Sigmoid colon (tissue), 4 donors: ENCODE data around the gene MCM3.

Source experiments
- POLR2A ChIP-seq, 2 donors: fragments of 450-650 bp; IDR thresholded peaks; one replicate each; pipeline ENCODE4 v1.6.1; 2016; ENCODE audit warnings: antibody characterized with exemption in 2 of 2, mild to moderate bottlenecking in 2 of 2, moderate library complexity in 2 of 2
- POLR2AphosphoS5 ChIP-seq, 4 donors: sonication (generic); formaldehyde crosslinking; IDR thresholded peaks; one replicate each; pipeline ENCODE4 v1.6.1; 2017; ENCODE audit warnings: antibody characterized with exemption in 4 of 4
- TF ChIP-seq, protein P1 (sequence below), 4 experiments: fragments of 450-650 bp in 3 of 4; fragments of 200-600 bp in 1 of 4; IDR thresholded peaks; one replicate each; pipeline ENCODE4 v1.5.1; 2016 to 2019; ENCODE audit warnings: antibody characterized with exemption in 4 of 4, mild to moderate bottlenecking in 3 of 4, moderate library complexity in 2 of 4

DNA sequence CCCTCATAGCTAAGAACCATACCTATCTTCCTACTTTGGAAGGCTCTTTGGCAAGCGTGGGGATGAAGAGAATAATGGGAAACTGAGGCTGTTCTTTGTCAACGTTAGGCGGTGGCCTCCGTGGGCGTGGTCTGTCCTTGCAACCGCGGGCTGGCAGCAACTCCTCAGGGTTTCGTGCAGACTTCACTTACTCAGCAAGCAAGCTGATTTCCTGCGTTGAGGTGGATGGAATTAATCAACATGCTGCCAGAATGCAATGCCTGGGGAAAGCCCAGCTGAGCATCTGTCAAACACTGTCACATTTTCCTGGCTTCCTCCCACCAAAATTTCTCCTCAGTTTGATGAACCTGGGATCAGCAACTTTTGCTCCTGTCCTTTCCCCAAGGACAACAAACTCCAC is 31.0 kb downstream of the MCM3 start:
- TF ChIP-seq, protein P1, sequence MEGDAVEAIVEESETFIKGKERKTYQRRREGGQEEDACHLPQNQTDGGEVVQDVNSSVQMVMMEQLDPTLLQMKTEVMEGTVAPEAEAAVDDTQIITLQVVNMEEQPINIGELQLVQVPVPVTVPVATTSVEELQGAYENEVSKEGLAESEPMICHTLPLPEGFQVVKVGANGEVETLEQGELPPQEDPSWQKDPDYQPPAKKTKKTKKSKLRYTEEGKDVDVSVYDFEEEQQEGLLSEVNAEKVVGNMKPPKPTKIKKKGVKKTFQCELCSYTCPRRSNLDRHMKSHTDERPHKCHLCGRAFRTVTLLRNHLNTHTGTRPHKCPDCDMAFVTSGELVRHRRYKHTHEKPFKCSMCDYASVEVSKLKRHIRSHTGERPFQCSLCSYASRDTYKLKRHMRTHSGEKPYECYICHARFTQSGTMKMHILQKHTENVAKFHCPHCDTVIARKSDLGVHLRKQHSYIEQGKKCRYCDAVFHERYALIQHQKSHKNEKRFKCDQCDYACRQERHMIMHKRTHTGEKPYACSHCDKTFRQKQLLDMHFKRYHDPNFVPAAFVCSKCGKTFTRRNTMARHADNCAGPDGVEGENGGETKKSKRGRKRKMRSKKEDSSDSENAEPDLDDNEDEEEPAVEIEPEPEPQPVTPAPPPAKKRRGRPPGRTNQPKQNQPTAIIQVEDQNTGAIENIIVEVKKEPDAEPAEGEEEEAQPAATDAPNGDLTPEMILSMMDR (IDR thresholded peaks at IDR 0.05): no peak
- TF ChIP-seq POLR2AphosphoS5 (IDR thresholded peaks at IDR 0.05) (no peak), POLR2A (IDR thresholded peaks at IDR 0.05) (no peak)
